T-cell (primary cell): ENCODE data around the gene CAPZA2. TPM values are rescaled to one million over a fixed set of nuclear protein-coding genes. Genes with fewer than 3 reads are reported as not detected.
"Not testable (repeated sequence)": the region's sequence is repeated elsewhere in the genome, so short reads cannot be mapped to it uniquely, and the experiment has no call there.

Source experiments
- ATAC-seq, 4 experiments: fragments of 200-7000 bp in 3 of 4; fragments of 150-1000 bp in 1 of 4; cut with Tn5 transposase; replicated peaks in 1 of 4; 1 replicate in 3 of 4; 2 replicates in 1 of 4; pipeline ENCODE4 v1.10.0; 2021; ENCODE audit warnings: moderate library complexity in 3 of 4, mild to moderate bottlenecking in 2 of 4, moderate number of reproducible peaks in 1 of 4
- CTCF ChIA-PET, 2 donors: fragments of 300-600 bp; sonication (Branson Sonifier 250); formaldehyde crosslinking; loops; one replicate each; lab custom pipeline; 2022; ENCODE audit warnings: antibody characterized with exemption in 2 of 2; lab: Charles Lee
- POLR2A ChIA-PET, 2 donors: fragments of 300-600 bp; sonication (Branson Sonifier 250); formaldehyde crosslinking; loops; one replicate each; lab custom pipeline; 2022; ENCODE audit warnings: antibody characterized with exemption in 2 of 2; lab: Charles Lee
- DNase-seq, 35 experiments: peaks; one replicate each; pipeline versions ENCODE4 v3.0.0 to v3.0.0-alpha.2; 2013 to 2023
- H3K27ac ChIP-seq: one replicate; pipeline ENCODE4 v1.5.1; 2013; ENCODE audit warnings: low read length
- H3K27me3 ChIP-seq, 2 experiments: replicated peaks in 1 of 2; 1 replicate in 1 of 2; 2 replicates in 1 of 2; pipeline versions ENCODE4 v1.6.1 to v1.7.0; 2013; ENCODE audit warnings: low read length in 1 of 2, mixed read lengths in 1 of 2; ENCODE audit not compliant: control insufficient read depth in 2 of 2, insufficient read depth in 2 of 2; ENCODE audit errors: extremely low read depth in 1 of 2
- H3K36me3 ChIP-seq, 2 donors: 1 replicate in 1 of 2; 2 replicates in 1 of 2; pipeline versions ENCODE4 v1.6.1 to v1.7.0; 2013; ENCODE audit warnings: low read length in 1 of 2; ENCODE audit not compliant: control insufficient read depth in 2 of 2, insufficient read depth in 1 of 2; ENCODE audit errors: extremely low read depth in 1 of 2
- H3K4me1 ChIP-seq, 2 experiments: 1 replicate in 1 of 2; 2 replicates in 1 of 2; pipeline versions ENCODE4 v1.6.1 to v1.7.0; 2013; ENCODE audit warnings: low read length in 2 of 2, mixed read lengths in 1 of 2; ENCODE audit not compliant: insufficient read depth in 2 of 2, control insufficient read depth in 1 of 2; ENCODE audit errors: extremely low read depth in 1 of 2
- H3K4me3 ChIP-seq, 2 donors: 1 replicate in 1 of 2; 2 replicates in 1 of 2; pipeline versions ENCODE4 v1.5.1 to v1.7.0; 2013; ENCODE audit warnings: mild to moderate bottlenecking in 2 of 2, low read length in 1 of 2, moderate library complexity in 1 of 2; ENCODE audit not compliant: control insufficient read depth in 1 of 2; ENCODE audit errors: extremely low read depth in 1 of 2
- H3K9me3 ChIP-seq: 2 replicates; pipeline ENCODE4 v1.7.0; 2013
- H3K27ac Mint-ChIP-seq, 2 donors: one replicate each; pipeline ENCODE4 v1.8.0; 2020 to 2021; ENCODE audit warnings: mild to moderate bottlenecking in 2 of 2, mixed read lengths in 2 of 2
- H3K27me3 Mint-ChIP-seq, 2 donors: one replicate each; pipeline ENCODE4 v1.8.0; 2021 to 2022; ENCODE audit warnings: mixed read lengths in 2 of 2
- H3K36me3 Mint-ChIP-seq: one replicate; pipeline ENCODE4 v1.8.0; 2021; ENCODE audit warnings: mixed read lengths
- H3K4me1 Mint-ChIP-seq, 3 donors: one replicate each; pipeline ENCODE4 v1.8.0; 2020 to 2022; ENCODE audit warnings: mixed read lengths in 3 of 3, mild to moderate bottlenecking in 1 of 3
- H3K4me3 Mint-ChIP-seq, 3 donors: one replicate each; pipeline ENCODE4 v1.8.0; 2020 to 2022; ENCODE audit warnings: mild to moderate bottlenecking in 3 of 3, mixed read lengths in 3 of 3, moderate library complexity in 3 of 3
- H3K9me3 Mint-ChIP-seq, 3 donors: one replicate each; pipeline ENCODE4 v1.8.0; 2020 to 2022; ENCODE audit warnings: mixed read lengths in 3 of 3
- total RNA-seq, 35 experiments: library from RNA in 6 of 35; stranded (reverse) in 6 of 35; fragments of 120-200 nt in 1 of 35; gene quantifications; one replicate each; pipeline versions ENCODE4 v1.2.1 to v1.2.4 and lab custom pipeline; 2013 to 2026

The CAPZA2 gene
- total RNA-seq, 5 donors from 2014 or later (not counting 1 experiment from before 2014, with no cell fraction given), result 93.3 to 111 (median 95.6) TPM

DNA sequence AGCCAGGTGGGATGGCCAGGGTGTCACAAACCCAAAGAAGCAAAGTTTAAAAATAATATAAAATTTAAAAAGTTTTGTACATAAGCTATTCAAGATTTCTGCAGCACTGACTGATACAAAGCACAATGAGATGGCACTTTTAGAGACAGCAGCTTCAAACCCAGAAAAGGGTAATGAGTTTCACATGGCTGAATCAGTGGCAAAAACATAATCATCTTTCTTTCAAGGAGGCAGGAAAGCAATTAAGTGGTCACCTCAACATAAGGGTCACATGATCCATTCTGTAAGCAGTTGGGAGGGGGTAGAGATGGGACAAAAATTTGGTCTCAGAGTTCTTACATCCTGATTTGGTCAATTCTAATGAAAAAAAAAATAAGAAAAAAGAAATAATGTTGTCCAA lies 108.8 kb downstream of the CAPZA2 start:
- H3K4me3 ChIP-seq, H3K4me3 Mint-ChIP-seq, H3K36me3 Mint-ChIP-seq, H3K36me3 ChIP-seq, H3K4me1 Mint-ChIP-seq, CTCF ChIA-PET, H3K4me1 ChIP-seq, H3K9me3 Mint-ChIP-seq, H3K27me3 Mint-ChIP-seq, H3K9me3 ChIP-seq, H3K27ac Mint-ChIP-seq, ATAC-seq, DNase-seq, H3K27ac ChIP-seq, H3K27me3 ChIP-seq: not testable (repeated sequence)
- POLR2A ChIA-PET, result interaction anchor here (0.5 to 0.7 kb wide), 2 partner anchors 33 to 105 kb away, joined by 3 to 5 read pairs; no protein-coding TSS in a partner anchor

Other genes starting within 250 kb of the CAPZA2 start
- gene MET, start 190.4 kb upstream of the CAPZA2 start, total RNA-seq, result under 1 TPM in 3 of 5 donors, not detected in 2; 0.44 to 0.59 (median 0.53) TPM
- gene ST7, start 90.9 kb downstream of the CAPZA2 start, total RNA-seq, result 1 to 10 TPM; 3.3 to 6.1 (median 4.4) TPM